HepG2 (cell line): ENCODE measurements around the gene TRMT2A. TPM values are rescaled to one million over a fixed set of nuclear protein-coding genes. Genes with fewer than 3 reads are reported as not detected.

Experiments used
- ATAC-seq: fragments of 200-7000 bp; cut with Tn5 transposase; 3 replicates; pipeline ENCODE4 v1.9.1; 2020; ENCODE audit warnings: mild to moderate bottlenecking, moderate library complexity
- BruUV-seq: library from RNA; stranded (reverse); fragments of 400-500 nt; replicated peaks from 2 replicates; lab custom pipeline; 2021; lab: Mats Ljungman, UMichigan
- CTCF ChIA-PET: fragments of 300-600 bp; formaldehyde crosslinking; extraction: SDS; loops from one replicate; lab custom pipeline; 2021; ENCODE audit warnings: low total read pairs, inconsistent platforms, low intra/inter-chr PET ratio; lab: Yijun Ruan, JAX
- POLR2A ChIA-PET: fragments of 350-600 bp; sonication (Branson Sonifier 250); formaldehyde crosslinking; loops from one replicate; lab custom pipeline; 2020; ENCODE audit warnings: antibody characterized with exemption, inconsistent platforms; lab: Yijun Ruan, JAX
- DNase-seq: peaks from one replicate; pipeline ENCODE4 v3.0.0-alpha.2; 2015; ENCODE audit warnings: low spot score
- FAIRE-seq: peaks from 3 replicates; lab custom pipeline; 2011; peaks lifted over from hg19 to GRCh38; lab: Jason Lieb, UNC
- H2AFZ ChIP-seq: one replicate; pipeline ENCODE4 v1.6.1; 2011; ENCODE audit warnings: low read length, inconsistent platforms
- H3K27ac ChIP-seq: fragments of 300-600 bp; 3 replicates; pipeline ENCODE4 v1.8.0; 2011; ENCODE audit warnings: mixed run types, mild to moderate bottlenecking, mixed read lengths, low read length, inconsistent platforms; ENCODE audit not compliant: insufficient read depth; ENCODE audit errors: extremely low read length
- H3K27me3 ChIP-seq, 2 experiments: fragments of 200-600 bp in 1 of 2; 2 replicates in 1 of 2; 3 replicates in 1 of 2; pipeline versions ENCODE4 v1.6.0 to v1.8.0; 2011; ENCODE audit warnings: low read length in 2 of 2, mild to moderate bottlenecking in 2 of 2, moderate library complexity in 2 of 2, inconsistent platforms in 1 of 2; ENCODE audit not compliant: insufficient read depth in 2 of 2, control insufficient read depth in 1 of 2
- H3K36me3 ChIP-seq, 2 experiments: fragments of 200-600 bp in 1 of 2; replicated peaks in 1 of 2; 2 replicates in 1 of 2; 3 replicates in 1 of 2; pipeline versions ENCODE4 v1.5.1 to v1.8.0; 2011; ENCODE audit warnings: low read length in 2 of 2, inconsistent platforms in 1 of 2; ENCODE audit not compliant: insufficient read depth in 2 of 2, control insufficient read depth in 1 of 2
- H3K4me1 ChIP-seq: 2 replicates; pipeline ENCODE4 v1.5.1; 2012; ENCODE audit warnings: low read length, inconsistent platforms; ENCODE audit not compliant: insufficient read depth
- H3K4me2 ChIP-seq: 2 replicates; pipeline ENCODE4 v1.6.0; 2011; ENCODE audit warnings: low read depth, low read length, inconsistent platforms
- H3K4me3 ChIP-seq, 3 experiments: fragments of 200-600 bp in 1 of 3; sonication (generic), shearing (Covaris generic) in 1 of 3; replicated peaks in 1 of 3; 2 replicates each; pipeline ENCODE4 v1.5.1; 2011 to 2016; ENCODE audit warnings: low read length in 3 of 3, inconsistent platforms in 2 of 3, low read depth in 2 of 3, mild to moderate bottlenecking in 2 of 3, control low read depth in 1 of 3, mixed read lengths in 1 of 3; ENCODE audit not compliant: insufficient read depth in 1 of 3
- H3K79me2 ChIP-seq: one replicate; pipeline ENCODE4 v1.6.1; 2011; ENCODE audit warnings: low read length, inconsistent platforms; ENCODE audit not compliant: insufficient read depth
- H3K9ac ChIP-seq: 2 replicates; pipeline ENCODE4 v1.6.0; 2011; ENCODE audit warnings: mild to moderate bottlenecking, low read depth, low read length, inconsistent platforms; ENCODE audit not compliant: insufficient read depth
- H3K9me3 ChIP-seq: 2 replicates; pipeline ENCODE4 v1.5.1; 2012; ENCODE audit warnings: mild to moderate bottlenecking, low read length
- H4K20me1 ChIP-seq: 2 replicates; pipeline ENCODE4 v1.6.0; 2011; ENCODE audit warnings: inconsistent platforms, mild to moderate bottlenecking, low read length, moderate library complexity; ENCODE audit not compliant: insufficient read depth
- ARNTL ChIP-seq: sonication (generic); formaldehyde crosslinking; IDR thresholded peaks from 2 replicates; pipeline ENCODE4 v1.4.0; 2020; ENCODE audit warnings: mild to moderate bottlenecking, missing genetic modification reagents
- CREM ChIP-seq, 2 experiments: sonication (generic) in 1 of 2; formaldehyde crosslinking in 1 of 2; IDR thresholded peaks; 2 replicates each; pipeline versions ENCODE4 v1.4.0 to v1.6.1; 2016 to 2020; ENCODE audit warnings: antibody characterized with exemption in 1 of 2, mild to moderate bottlenecking in 1 of 2, missing genetic modification reagents in 1 of 2
- DNMT1 ChIP-seq: sonication (generic); formaldehyde crosslinking; IDR thresholded peaks from 2 replicates; pipeline ENCODE4 v1.5.1; 2020; ENCODE audit warnings: mild to moderate bottlenecking, missing genetic modification reagents
- ELF4 ChIP-seq: sonication (generic); formaldehyde crosslinking; IDR thresholded peaks from 2 replicates; pipeline ENCODE4 v1.5.0; 2020; ENCODE audit warnings: missing genetic modification reagents, mild to moderate bottlenecking, moderate library complexity, borderline replicate concordance
- HDAC2 ChIP-seq: sonication (generic); formaldehyde crosslinking; IDR thresholded peaks from 2 replicates; pipeline ENCODE4 v1.4.0; 2020; ENCODE audit warnings: missing genetic modification reagents
- HOMEZ ChIP-seq: IDR thresholded peaks from 2 replicates; pipeline ENCODE4 v1.6.1; 2016; ENCODE audit warnings: low read depth
- KMT2A ChIP-seq: sonication (generic); formaldehyde crosslinking; IDR thresholded peaks from 2 replicates; pipeline ENCODE4 v1.4.0; 2020; ENCODE audit warnings: missing genetic modification reagents
- KMT2B ChIP-seq: IDR thresholded peaks from 2 replicates; pipeline ENCODE4 v1.6.1; 2016; ENCODE audit warnings: missing genetic modification reagents, missing compliant biosample characterization
- MIXL1 ChIP-seq: IDR thresholded peaks from 2 replicates; pipeline ENCODE4 v1.6.1; 2016
- MYNN ChIP-seq: sonication (generic); formaldehyde crosslinking; IDR thresholded peaks from 2 replicates; pipeline ENCODE4 v1.4.0; 2020; ENCODE audit warnings: mild to moderate bottlenecking, low read depth, missing genetic modification reagents
- SNAPC4 ChIP-seq: sonication (generic); formaldehyde crosslinking; IDR thresholded peaks from 2 replicates; pipeline ENCODE4 v1.4.0; 2020; ENCODE audit warnings: mild to moderate bottlenecking, missing genetic modification reagents
- STAT6 ChIP-seq: sonication (generic); formaldehyde crosslinking; IDR thresholded peaks from 2 replicates; pipeline ENCODE4 v1.4.0; 2020; ENCODE audit warnings: missing genetic modification reagents, mild to moderate bottlenecking, borderline replicate concordance
- ZFP62 ChIP-seq: sonication (generic); formaldehyde crosslinking; IDR thresholded peaks from 2 replicates; pipeline ENCODE4 v1.4.0; 2020; ENCODE audit warnings: missing genetic modification reagents
- ZNF235 ChIP-seq: sonication (generic); formaldehyde crosslinking; IDR thresholded peaks from 2 replicates; pipeline ENCODE4 v1.8.1; 2023; ENCODE audit warnings: mild to moderate bottlenecking, missing genetic modification reagents, borderline replicate concordance
- ZNF382 ChIP-seq: sonication (generic); formaldehyde crosslinking; IDR thresholded peaks from 2 replicates; pipeline ENCODE4 v1.5.0; 2020; ENCODE audit warnings: missing genetic modification reagents, mild to moderate bottlenecking, borderline replicate concordance
- ZNF543 ChIP-seq: sonication (generic); formaldehyde crosslinking; IDR thresholded peaks from 2 replicates; pipeline ENCODE4 v1.4.0; 2020; ENCODE audit warnings: mild to moderate bottlenecking, missing genetic modification reagents
- ZNF772 ChIP-seq: sonication (generic); formaldehyde crosslinking; IDR thresholded peaks from 2 replicates; pipeline ENCODE4 v1.5.0; 2020; ENCODE audit warnings: mild to moderate bottlenecking, missing genetic modification reagents
- whole genome bisulfite sequencing: methylation state at CpG from one replicate; pipeline ENCODE4 v1.1.6; 2017; ENCODE audit warnings: low lambda C conversion rate; 5-methylcytosine and 5-hydroxymethylcytosine counted together
- in situ Hi-C: cut with HindIII; loops from 2 replicates; pipeline ENCODE4 v1.10.0; 2017; ENCODE audit warnings: low pct_unique_long_range_greater_than_20kb; ENCODE audit not compliant: extremely low pct_ligation_motif_present
- intact Hi-C: fragments of 100-400 bp; cut with micrococcal nuclease; formaldehyde crosslinking; loops from one replicate; pipeline ENCODE4 v1.10.0; 2022; ENCODE audit not compliant: unreplicated experiment
- polyA plus RNA-seq, 8 experiments: library from polyadenylated mRNA; depleted of rRNA in 3 of 8; stranded (reverse) in 7 of 8; unstranded in 1 of 8; fragments of >200 nt; fragmentation: Illumina TruSeq in 4 of 8; extraction: Trizol in 4 of 8; gene quantifications; 2 replicates each; pipeline versions ENCODE4 v1.2.1 to v1.2.3, GENCODE V29; 2011 to 2016; ENCODE audit warnings: low read depth in 4 of 8, missing spikeins in 1 of 8, mixed read lengths in 1 of 8; ENCODE audit not compliant: insufficient read depth in 1 of 8
- total RNA-seq, 5 experiments: library from RNA; depleted of rRNA; stranded (reverse); fragments of >200 nt; fragmentation: Illumina TruSeq; extraction: Trizol; gene quantifications; 2 replicates each; pipeline ENCODE4 v1.2.3, GENCODE V29; 2016; ENCODE audit warnings: low read depth in 1 of 5

Gene TRMT2A
- total and polyA plus RNA-seq, 2 of the 13 experiments (the other 11 are each of a cell fraction or from before 2014, with no cell fraction given), result 24.0 to 30.3 TPM

GRCh38 chr22:20108757-20109230 is 8.2 kb downstream of the TRMT2A start:
- FAIRE-seq (no peak), DNase-seq (no peak), ATAC-seq (no peak)
- Histone ChIP-seq H3K36me3 (peaks cover 47 to 91% of the 10 kb centered on the region in 2 experiments), H3K9ac (no peak overlapping the region), H2AFZ (no peak overlapping the region), H3K27me3 (no peaks in the 10 kb centered on the region), H3K4me2 (no peak overlapping the region), H3K27ac (no peak overlapping the region), H3K79me2 (peaks cover 2% of the 10 kb centered on the region), H3K9me3 (no peaks in the 10 kb centered on the region), H3K4me1 (peaks cover 10% of the 10 kb centered on the region), H3K4me3 (no peak overlapping the region), H4K20me1 (peaks cover 4% of the 10 kb centered on the region; the same call in 1 of the 2 replicates)
- in situ Hi-C loops, result no loop called here
- ChIA-PET POLR2A (no interaction called here), CTCF (no interaction called here)
- WGBS, result 93% methylated on average over 5 of the region's 12 CpGs
- intact Hi-C loops, result no loop called here
- BruUV-seq, result no TSS peak
- TF ChIP-seq KMT2B (CRISPR knock-in tag), result no peak
- TF ChIP-seq HDAC2 (CRISPR knock-in tag), result no peak
- TF ChIP-seq ZNF235 (CRISPR knock-in tag), result no peak
- no peak for TF ChIP-seq ZNF543 (CRISPR knock-in tag)
- TF ChIP-seq ARNTL (CRISPR knock-in tag), result no peak
- no peak for TF ChIP-seq MIXL1 (CRISPR knock-in tag)
- no peak for TF ChIP-seq DNMT1 (CRISPR knock-in tag)
- no peak for TF ChIP-seq KMT2A (CRISPR knock-in tag)
- no peak for TF ChIP-seq ZNF382 (CRISPR knock-in tag)
- TF ChIP-seq HOMEZ (CRISPR knock-in tag), result no peak
- TF ChIP-seq ZNF772, result no peak
- no peak for TF ChIP-seq MYNN
- TF ChIP-seq STAT6 (CRISPR knock-in tag), result no peak
- TF ChIP-seq ELF4 (CRISPR knock-in tag), result no peak
- no peak for TF ChIP-seq ZFP62 (CRISPR knock-in tag)
- TF ChIP-seq CREM (IDR thresholded peaks at IDR 0.05), result no peak
- TF ChIP-seq CREM (CRISPR knock-in tag; IDR thresholded peaks at IDR 0.05), result no peak
- TF ChIP-seq SNAPC4 (CRISPR knock-in tag), result no peak
